ENCODE measurements around the gene COMMD10.

GRCh38 chr5:116115163-116115562, 30.3 kb downstream of the COMMD10 start:
- TF ChIP-seq GABPA (IDR thresholded peaks at IDR 0.05; ENCODE audit: borderline replicate concordance, insufficient read depth, low read length) (no peak), CTCF (IDR thresholded peaks at IDR 0.05; ENCODE audit: control extremely low read depth in 1 of 3, insufficient read depth in 1 of 3, low read depth in 1 of 3, low read length in 3 of 3) (no peak), YY1 (IDR thresholded peaks at IDR 0.05; ENCODE audit: low read depth, low read length) (no peak), CEBPB (IDR thresholded peaks at IDR 0.05; ENCODE audit: low read depth, low read length) (no peak), NANOG (IDR thresholded peaks at IDR 0.05; ENCODE audit: insufficient read depth, low read depth, low read length, poor library complexity, severe bottlenecking) (no peak), EZH2 (IDR thresholded peaks at IDR 0.05; ENCODE audit: low read depth, low read length, severe bottlenecking) (no peak), RAD21 (IDR thresholded peaks at IDR 0.05 in 1 of 2, conservative IDR thresholded peaks at IDR 0.05 in 1 of 2; ENCODE audit: low read depth in 2 of 2, low read length in 2 of 2) (no peak), SRF (IDR thresholded peaks at IDR 0.05; ENCODE audit: low read depth, low read length) (no peak), POLR2A (IDR thresholded peaks at IDR 0.05; ENCODE audit: control extremely low read depth in 1 of 2, low read depth in 2 of 2, low read length in 2 of 2) (no peak), ASH2L (IDR thresholded peaks at IDR 0.05; ENCODE audit: low read length) (no peak), SUZ12 (IDR thresholded peaks at IDR 0.05; ENCODE audit: low read length) (no peak), TAF1 (IDR thresholded peaks at IDR 0.05; ENCODE audit: low read depth, low read length) (no peak)

All from H1 (cell line).